H1 (cell line): ENCODE data around the gene RNASE2. TPM values are rescaled to one million over a fixed set of nuclear protein-coding genes. Genes with fewer than 3 reads are reported as not detected.

ENCODE experiments used
- CHD2 ChIP-seq: IDR thresholded peaks from 2 replicates; pipeline ENCODE4 v1.6.1; 2012; ENCODE audit warnings: low read length, improper control_type of control experiment
- CHD7 ChIP-seq: fragments of 300-600 bp; sonication (generic); IDR thresholded peaks from 2 replicates; pipeline ENCODE4 v1.7.1; 2012; ENCODE audit warnings: low read length, moderate library complexity, mild to moderate bottlenecking, inconsistent platforms; ENCODE audit not compliant: insufficient replicate concordance
- CTBP2 ChIP-seq: IDR thresholded peaks from 2 replicates; pipeline ENCODE4 v1.7.0; 2011; ENCODE audit warnings: borderline replicate concordance, mild to moderate bottlenecking, moderate library complexity, mixed read lengths, low read length; ENCODE audit not compliant: insufficient read depth, insufficient read length
- E2F6 ChIP-seq: IDR thresholded peaks from 2 replicates; pipeline ENCODE4 v1.6.1; 2012; ENCODE audit warnings: inconsistent platforms
- MAX ChIP-seq: IDR thresholded peaks from 2 replicates; pipeline ENCODE4 v1.6.1; 2012; ENCODE audit warnings: inconsistent platforms
- PHF8 ChIP-seq: fragments of 200-600 bp; sonication (generic); conservative IDR thresholded peaks from 2 replicates; pipeline ENCODE4 v1.7.1; 2012; ENCODE audit warnings: low read depth, mild to moderate bottlenecking, inconsistent platforms, low read length, moderate library complexity
- RAD21 ChIP-seq, 2 experiments: IDR thresholded peaks in 1 of 2; conservative IDR thresholded peaks in 1 of 2; 2 replicates each; pipeline ENCODE4 v1.6.1; 2011; ENCODE audit warnings: low read depth in 2 of 2, low read length in 2 of 2, improper control_type of control experiment in 1 of 2, inconsistent platforms in 1 of 2, mild to moderate bottlenecking in 1 of 2, moderate library complexity in 1 of 2
- TAF7 ChIP-seq: optimal IDR thresholded peaks from 2 replicates; pipeline ENCODE3; 2011; ENCODE audit warnings: low read depth, mild to moderate bottlenecking, inconsistent platforms, low read length, moderate library complexity, borderline replicate concordance
- polyA plus RNA-seq, 7 experiments: library from polyadenylated mRNA; depleted of rRNA in 3 of 7; stranded (reverse) in 5 of 7; unstranded in 2 of 7; fragments of >200 nt in 5 of 7; fragments of 200-250 nt in 2 of 7; gene quantifications; 1 replicate in 5 of 7; 2 replicates in 1 of 7; 4 replicates in 1 of 7; pipeline versions ENCODE4 v1.2.1 to v1.2.3, GENCODE V29; 2011 to 2013; ENCODE audit warnings: missing spikeins in 2 of 7, mixed read lengths in 2 of 7
- total RNA-seq: library from RNA; stranded (reverse); fragmentation: NEBNext Ultra II Directional; extraction: Animal tissue kit (Norgen Biotek cat#: 25700); gene quantifications from 2 replicates; pipeline ENCODE4 v1.2.1, GENCODE V29; 2021

The RNASE2 gene
- total and polyA plus RNA-seq, 2 of the 8 experiments (the other 6 are each of a cell fraction or from before 2014, with no cell fraction given): not detected

- TF ChIP-seq CHD7 (no peak), PHF8 (no peak), CTBP2 (no peak), RAD21 (IDR thresholded peaks at IDR 0.05 in 1 of 2, conservative IDR thresholded peaks at IDR 0.05 in 1 of 2; ENCODE audit: low read depth in 2 of 2, low read length in 2 of 2) (no peak), E2F6 (no peak), MAX (no peak), TAF7 (no peak), CHD2 (no peak)
Observed at GRCh38 chr14:20988717-20989470, 33.6 kb downstream of the RNASE2 start (continued).
